Ascending aorta (tissue), 2 donors: ENCODE results near the gene SORBS2. TPM values are rescaled to one million over a fixed set of nuclear protein-coding genes. Genes with fewer than 3 reads are reported as not detected.

Experiments
- DNase-seq, 2 donors: peaks; one replicate each; pipeline ENCODE4 v3.0.0-alpha.2; 2019; ENCODE audit warnings: low spot score in 2 of 2
- H3K27ac ChIP-seq, 2 donors: fragments of 200-600 bp; sonication (generic); one replicate each; pipeline ENCODE4 v1.5.1; 2016 to 2017; ENCODE audit warnings: mild to moderate bottlenecking in 1 of 2
- H3K27me3 ChIP-seq: fragments of 200-600 bp; sonication (generic); one replicate; pipeline ENCODE4 v1.5.1; 2017
- H3K36me3 ChIP-seq, 2 donors: fragments of 200-600 bp; sonication (generic); one replicate each; pipeline ENCODE4 v1.5.1; 2016
- H3K4me1 ChIP-seq, 2 donors: fragments of 200-600 bp; sonication (generic); one replicate each; pipeline ENCODE4 v1.5.1; 2016 to 2017; ENCODE audit warnings: mild to moderate bottlenecking in 1 of 2
- H3K4me3 ChIP-seq, 2 donors: fragments of 200-600 bp; sonication (generic); one replicate each; pipeline ENCODE4 v1.5.1; 2016 to 2017; ENCODE audit warnings: mild to moderate bottlenecking in 1 of 2
- H3K9me3 ChIP-seq, 2 donors: fragments of 200-600 bp; sonication (generic); one replicate each; pipeline ENCODE4 v1.5.1; 2016
- CTCF ChIP-seq, 3 experiments: fragments of 200-600 bp in 2 of 3; fragments of 450-650 bp in 1 of 3; sonication (generic) in 2 of 3; IDR thresholded peaks; one replicate each; pipeline ENCODE4 v1.5.1; 2016 to 2019; ENCODE audit warnings: antibody characterized with exemption in 3 of 3, mild to moderate bottlenecking in 1 of 3, moderate library complexity in 1 of 3
- intact Hi-C: fragments of 100-400 bp; cut with DNase I; formaldehyde crosslinking; loops from one replicate; pipeline ENCODE4 v1.15.1; 2023
- total RNA-seq: library from RNA; depleted of rRNA; stranded (reverse); fragments of >200 nt; gene quantifications from one replicate; pipeline ENCODE4 v1.1.0, GENCODE V29; 2016

The SORBS2 gene
- total RNA-seq, 1 donor from 2014 or later, result 246 TPM

- Histone ChIP-seq H3K4me1 (peaks cover 0 to 2% of the 10 kb centered on the region in 2 donors), H3K36me3 (no peaks in the 10 kb centered on the region), H3K27me3 (no peaks in the 10 kb centered on the region), H3K4me3 (no peak overlapping the region), H3K9me3 (no peaks in the 10 kb centered on the region), H3K27ac (no peak overlapping the region)
- no peak for DNase-seq
- intact Hi-C loops, result no loop called here
- TF ChIP-seq CTCF (IDR thresholded peaks at IDR 0.05), result no peak
Measured at GRCh38 chr4:185849664-185850550, 37.9 kb upstream of the SORBS2 start.

- H3K27me3 ChIP-seq, result no peaks in the 10 kb centered on the region
- peaks cover 0 to 2% of the 10 kb centered on the region in 2 donors for H3K4me1 ChIP-seq
- H3K36me3 ChIP-seq, result no peaks in the 10 kb centered on the region
- no peak for TF ChIP-seq CTCF (IDR thresholded peaks at IDR 0.05)
- H3K9me3 ChIP-seq, result no peaks in the 10 kb centered on the region
- H3K4me3 ChIP-seq, result no peak overlapping the region
- intact Hi-C loops, result no loop called here
- peak overlapping the region in 1 of 2 donors; percentile 23 for H3K27ac ChIP-seq
- DNase-seq, result no peak
Measured at GRCh38 chr4:185847352-185848097, 35.5 kb upstream of the SORBS2 start.

- intact Hi-C loops, result no loop called here
- DNase-seq, result no peak
- no peak for TF ChIP-seq CTCF (IDR thresholded peaks at IDR 0.05)
- Histone ChIP-seq H3K4me1 (peaks cover 0 to 2% of the 10 kb centered on the region in 2 donors), H3K9me3 (no peaks in the 10 kb centered on the region), H3K4me3 (no peak overlapping the region), H3K27ac (peak overlapping the region in 1 of 2 donors; percentile 34), H3K27me3 (no peaks in the 10 kb centered on the region), H3K36me3 (no peaks in the 10 kb centered on the region)
Measured at GRCh38 chr4:185846505-185847150, 34.6 kb upstream of the SORBS2 start.

GRCh38 chr4:185845966-185846365 lies 34.0 kb upstream of the SORBS2 start:
- no peak for DNase-seq
- H3K4me1 ChIP-seq, result peaks cover 0 to 2% of the 10 kb centered on the region in 2 donors
- H3K27ac ChIP-seq, result no peak overlapping the region
- no peaks in the 10 kb centered on the region for H3K27me3 ChIP-seq
- H3K4me3 ChIP-seq, result no peak overlapping the region
- no peak for TF ChIP-seq CTCF (IDR thresholded peaks at IDR 0.05)
- intact Hi-C loops, result no loop called here
- no peaks in the 10 kb centered on the region for H3K9me3 ChIP-seq
- H3K36me3 ChIP-seq, result no peaks in the 10 kb centered on the region

- Histone ChIP-seq H3K9me3 (no peaks in the 10 kb centered on the region), H3K4me1 (peaks cover 6 to 39% of the 10 kb centered on the region in 2 donors), H3K36me3 (no peaks in the 10 kb centered on the region), H3K4me3 (no peak overlapping the region), H3K27ac (no peak overlapping the region), H3K27me3 (no peaks in the 10 kb centered on the region)
- intact Hi-C loops, result no loop called here
- TF ChIP-seq CTCF (IDR thresholded peaks at IDR 0.05), result no peak
- no peak for DNase-seq
Measured at GRCh38 chr4:185841451-185841850, 29.5 kb upstream of the SORBS2 start.
